ENCODE data around the gene MACROD2. TPM values are rescaled to one million over a fixed set of nuclear protein-coding genes. Genes with fewer than 3 reads are reported as not detected.

The MACROD2 gene
- total RNA-seq, 1 experiment from 2014 or later: 1.6 TPM

DNA sequence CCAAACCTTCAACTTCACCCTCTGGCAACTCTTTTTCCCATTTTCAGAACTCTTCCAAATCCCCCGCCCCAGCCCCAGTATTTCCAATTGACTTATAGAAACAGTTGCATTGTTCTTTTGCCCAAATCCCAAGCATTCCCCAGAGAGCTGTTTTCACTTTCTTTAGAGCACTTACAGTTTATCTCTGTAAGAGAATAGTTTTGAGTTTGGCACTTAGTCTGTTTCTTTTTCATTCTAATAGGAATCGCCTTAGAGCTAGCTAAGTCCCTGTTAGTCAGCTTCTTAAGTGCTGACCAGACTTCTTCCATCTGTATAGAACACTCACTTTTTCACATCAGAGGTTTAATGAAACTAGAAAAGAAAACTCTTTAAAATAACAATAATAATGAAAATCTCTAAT, 716.3 kb downstream of the MACROD2 start:
- no peak overlapping the region for H2BK5ac ChIP-seq (ENCODE audit: insufficient read length, low read length)

More for the DNA sequence above, 716.3 kb downstream of the MACROD2 start:
- no peak overlapping the region for H3K27ac ChIP-seq (ENCODE audit: insufficient read length, low read depth, low read length)
- TF ChIP-seq, protein P1, sequence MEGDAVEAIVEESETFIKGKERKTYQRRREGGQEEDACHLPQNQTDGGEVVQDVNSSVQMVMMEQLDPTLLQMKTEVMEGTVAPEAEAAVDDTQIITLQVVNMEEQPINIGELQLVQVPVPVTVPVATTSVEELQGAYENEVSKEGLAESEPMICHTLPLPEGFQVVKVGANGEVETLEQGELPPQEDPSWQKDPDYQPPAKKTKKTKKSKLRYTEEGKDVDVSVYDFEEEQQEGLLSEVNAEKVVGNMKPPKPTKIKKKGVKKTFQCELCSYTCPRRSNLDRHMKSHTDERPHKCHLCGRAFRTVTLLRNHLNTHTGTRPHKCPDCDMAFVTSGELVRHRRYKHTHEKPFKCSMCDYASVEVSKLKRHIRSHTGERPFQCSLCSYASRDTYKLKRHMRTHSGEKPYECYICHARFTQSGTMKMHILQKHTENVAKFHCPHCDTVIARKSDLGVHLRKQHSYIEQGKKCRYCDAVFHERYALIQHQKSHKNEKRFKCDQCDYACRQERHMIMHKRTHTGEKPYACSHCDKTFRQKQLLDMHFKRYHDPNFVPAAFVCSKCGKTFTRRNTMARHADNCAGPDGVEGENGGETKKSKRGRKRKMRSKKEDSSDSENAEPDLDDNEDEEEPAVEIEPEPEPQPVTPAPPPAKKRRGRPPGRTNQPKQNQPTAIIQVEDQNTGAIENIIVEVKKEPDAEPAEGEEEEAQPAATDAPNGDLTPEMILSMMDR (conservative IDR thresholded peaks at IDR 0.05): no peak
- H4K20me1 ChIP-seq (ENCODE audit: control insufficient read depth, insufficient read depth, insufficient read length): no peaks in the 10 kb centered on the region
- no peak overlapping the region for H2AK5ac ChIP-seq (ENCODE audit: insufficient read length, low read length)
- WGBS (ENCODE audit: extremely low coverage, insufficient read length, low lambda C conversion rate): no CpG with 5 or more reads among the region's 2 CpGs
- no peak overlapping the region for H2BK20ac ChIP-seq (ENCODE audit: low read depth, low read length, poor library complexity, severe bottlenecking)
- H4K5ac ChIP-seq (ENCODE audit: insufficient read length, low read depth, low read length): no peak overlapping the region
- H3K4ac ChIP-seq (ENCODE audit: low read depth, low read length): no peak overlapping the region
- H3K79me2 ChIP-seq (ENCODE audit: insufficient read depth, low read length): no peaks in the 10 kb centered on the region
- no peak overlapping the region for H4K8ac ChIP-seq (replicated peaks; ENCODE audit: insufficient read length, low read depth, low read length)
- no peaks in the 10 kb centered on the region for H3K27me3 Mint-ChIP-seq (ENCODE audit: low read depth)
- no peak overlapping the region; a peak in 1 of 5 replicates for H3K4me3 Mint-ChIP-seq
- no peak overlapping the region for H4K91ac ChIP-seq (ENCODE audit: insufficient read length, low read depth, low read length)
- H3K4me2 ChIP-seq (ENCODE audit: insufficient read depth, insufficient read length, low read length): no peak overlapping the region
- H2BK15ac ChIP-seq (ENCODE audit: low read depth, low read length): no peak overlapping the region
- no peak overlapping the region for H2BK120ac ChIP-seq (ENCODE audit: low read depth, low read length, poor library complexity, severe bottlenecking)
- peaks cover 0 to 8% (median 4%) of the 10 kb centered on the region in 3 experiments; a peak in 3 of 7 replicates for H3K36me3 Mint-ChIP-seq (ENCODE audit: insufficient read depth in 1 of 3, low read depth in 3 of 3)
- H3K18ac ChIP-seq (ENCODE audit: insufficient read length, low read depth, low read length): no peak overlapping the region
- no peaks in the 10 kb centered on the region for H3K79me1 ChIP-seq (ENCODE audit: insufficient read depth, low read depth, low read length, poor library complexity, severe bottlenecking)
- peaks cover 0 to 2% of the 10 kb centered on the region in 2 experiments; a peak in 1 of 5 replicates for H3K9me3 Mint-ChIP-seq
- H3K4me1 ChIP-seq (ENCODE audit: insufficient read depth, low read length): peaks cover 4% of the 10 kb centered on the region; the same call in 1 of the 2 replicates
- H3K9me3 ChIP-seq (ENCODE audit: control insufficient read depth, low read depth, low read length): no peaks in the 10 kb centered on the region
- no peak overlapping the region for H2AFZ ChIP-seq (ENCODE audit: low read length)
- H3K9ac ChIP-seq (ENCODE audit: extremely low read depth, insufficient read length, low read length): no peak overlapping the region
- no peak overlapping the region for H3K14ac ChIP-seq (ENCODE audit: insufficient read depth, low read length)
- H3K56ac ChIP-seq (ENCODE audit: insufficient read length, low read depth, low read length): no peak overlapping the region
- no peaks in the 10 kb centered on the region for H3K23me2 ChIP-seq (ENCODE audit: insufficient read length, low read depth, low read length, poor library complexity, severe bottlenecking)
- H3K23ac ChIP-seq (ENCODE audit: insufficient read length, low read depth, low read length): no peak overlapping the region
- H3K27ac Mint-ChIP-seq: peak overlapping the region; percentile 20 to 98 (median 86); a peak in 6 of 7 replicates
- H3K4me1 Mint-ChIP-seq: peaks cover 78 to 79% of the 10 kb centered on the region in 2 experiments
- no peaks in the 10 kb centered on the region for H3K27me3 ChIP-seq (ENCODE audit: insufficient read depth, low read length)
- DNase-seq: no peak
- H3T11ph ChIP-seq (ENCODE audit: low read length): no peak overlapping the region
- H2BK12ac ChIP-seq (ENCODE audit: insufficient read length, low read depth, low read length): no peak overlapping the region

Measured in H9 (cell line).